HepG2 (cell line): ENCODE measurements around the gene UBC. TPM values are rescaled to one million over a fixed set of nuclear protein-coding genes. Genes with fewer than 3 reads are reported as not detected.

ENCODE experiments used
- ARID3A ChIP-seq: IDR thresholded peaks from 2 replicates; pipeline ENCODE4 v1.6.1; 2012; ENCODE audit warnings: low read depth, low read length, improper control_type of control experiment
- BCL3 ChIP-seq: sonication (generic); formaldehyde crosslinking; IDR thresholded peaks from 2 replicates; pipeline ENCODE4 v1.5.1; 2020; ENCODE audit warnings: mild to moderate bottlenecking, missing genetic modification reagents, moderate library complexity
- DNMT3B ChIP-seq: conservative IDR thresholded peaks from 2 replicates; pipeline ENCODE4 v1.6.1; 2016; ENCODE audit warnings: missing biosample characterization, control low read depth
- IRX3 ChIP-seq: sonication (generic); formaldehyde crosslinking; IDR thresholded peaks from 2 replicates; pipeline ENCODE4 v1.8.1; 2023; ENCODE audit warnings: mild to moderate bottlenecking, low read depth, missing genetic modification reagents, borderline replicate concordance
- MAFF ChIP-seq: IDR thresholded peaks from 2 replicates; pipeline ENCODE4 v1.6.1; 2011; ENCODE audit warnings: low read depth, low read length, improper control_type of control experiment
- SSRP1 ChIP-seq: IDR thresholded peaks from 2 replicates; pipeline ENCODE4 v1.6.1; 2016; ENCODE audit warnings: control low read depth
- TOPORS ChIP-seq: sonication (generic); formaldehyde crosslinking; IDR thresholded peaks from 2 replicates; pipeline ENCODE4 v1.8.0; 2023; ENCODE audit warnings: mild to moderate bottlenecking, missing genetic modification reagents
- ZBTB2 ChIP-seq: sonication (generic); formaldehyde crosslinking; IDR thresholded peaks from 2 replicates; pipeline ENCODE4 v1.8.0; 2022; ENCODE audit warnings: low read depth, missing genetic modification reagents
- ZKSCAN1 ChIP-seq: fragments of 150-350 bp; IDR thresholded peaks from 2 replicates; pipeline ENCODE4 v1.6.1; 2014; ENCODE audit warnings: low read length
- ZNF143 ChIP-seq: sonication (generic); formaldehyde crosslinking; IDR thresholded peaks from 2 replicates; pipeline ENCODE4 v1.4.0; 2020; ENCODE audit warnings: missing genetic modification reagents
- ZNF530 ChIP-seq: sonication (generic); formaldehyde crosslinking; IDR thresholded peaks from 2 replicates; pipeline ENCODE4 v1.5.0; 2020; ENCODE audit warnings: low read depth, mild to moderate bottlenecking, missing genetic modification reagents
- ZNF800 ChIP-seq: sonication (generic); formaldehyde crosslinking; IDR thresholded peaks from 2 replicates; pipeline ENCODE4 v1.4.0; 2020; ENCODE audit warnings: missing genetic modification reagents
- ZNF879 ChIP-seq: sonication (generic); formaldehyde crosslinking; IDR thresholded peaks from 2 replicates; pipeline ENCODE4 v1.8.1; 2023; ENCODE audit warnings: missing genetic modification reagents
- ZSCAN29 ChIP-seq: sonication (generic); formaldehyde crosslinking; conservative IDR thresholded peaks from 2 replicates; pipeline ENCODE4 v1.4.0; 2020; ENCODE audit warnings: mild to moderate bottlenecking, missing genetic modification reagents
- polyA plus RNA-seq, 8 experiments: library from polyadenylated mRNA; depleted of rRNA in 3 of 8; stranded (reverse) in 7 of 8; unstranded in 1 of 8; fragments of >200 nt; fragmentation: Illumina TruSeq in 4 of 8; extraction: Trizol in 4 of 8; gene quantifications; 2 replicates each; pipeline versions ENCODE4 v1.2.1 to v1.2.3, GENCODE V29; 2011 to 2016; ENCODE audit warnings: low read depth in 4 of 8, missing spikeins in 1 of 8, mixed read lengths in 1 of 8; ENCODE audit not compliant: insufficient read depth in 1 of 8
- total RNA-seq, 5 experiments: library from RNA; depleted of rRNA; stranded (reverse); fragments of >200 nt; fragmentation: Illumina TruSeq; extraction: Trizol; gene quantifications; 2 replicates each; pipeline ENCODE4 v1.2.3, GENCODE V29; 2016; ENCODE audit warnings: low read depth in 1 of 5
- TF ChIP-seq, protein P1 (sequence below): sonication (generic); formaldehyde crosslinking; IDR thresholded peaks from 2 replicates; pipeline ENCODE4 v1.4.0; 2020; ENCODE audit warnings: missing genetic modification reagents, borderline replicate concordance

Gene UBC
- total and polyA plus RNA-seq, 2 of the 13 experiments (the other 11 are each of a cell fraction or from before 2014, with no cell fraction given), result 805 to 1,432 TPM

- peak; percentile 5; the same call in 1 of the 2 replicates for TF ChIP-seq BCL3 (CRISPR knock-in tag)
- TF ChIP-seq IRX3, result 0 out of 2 replicates have a peak, but pooled peaks have one; percentile 11
- TF ChIP-seq ZSCAN29 (CRISPR knock-in tag), result 0 out of 2 replicates have a peak, but pooled peaks have one; percentile 19
- TF ChIP-seq ZNF530 (CRISPR knock-in tag), result no peak
- peak; percentile 59; the same call in 1 of the 2 replicates for TF ChIP-seq MAFF
- TF ChIP-seq ARID3A, result peak; percentile 48; the same call in 1 of the 2 replicates
- TF ChIP-seq DNMT3B, result peak; percentile 72; the same call in 1 of the 2 replicates
- TF ChIP-seq ZBTB2, result no peak
- TF ChIP-seq ZKSCAN1, result peak; percentile 95
- 0 out of 2 replicates have a peak, but pooled peaks have one; percentile 11 for TF ChIP-seq ZNF143
- TF ChIP-seq, protein P1, sequence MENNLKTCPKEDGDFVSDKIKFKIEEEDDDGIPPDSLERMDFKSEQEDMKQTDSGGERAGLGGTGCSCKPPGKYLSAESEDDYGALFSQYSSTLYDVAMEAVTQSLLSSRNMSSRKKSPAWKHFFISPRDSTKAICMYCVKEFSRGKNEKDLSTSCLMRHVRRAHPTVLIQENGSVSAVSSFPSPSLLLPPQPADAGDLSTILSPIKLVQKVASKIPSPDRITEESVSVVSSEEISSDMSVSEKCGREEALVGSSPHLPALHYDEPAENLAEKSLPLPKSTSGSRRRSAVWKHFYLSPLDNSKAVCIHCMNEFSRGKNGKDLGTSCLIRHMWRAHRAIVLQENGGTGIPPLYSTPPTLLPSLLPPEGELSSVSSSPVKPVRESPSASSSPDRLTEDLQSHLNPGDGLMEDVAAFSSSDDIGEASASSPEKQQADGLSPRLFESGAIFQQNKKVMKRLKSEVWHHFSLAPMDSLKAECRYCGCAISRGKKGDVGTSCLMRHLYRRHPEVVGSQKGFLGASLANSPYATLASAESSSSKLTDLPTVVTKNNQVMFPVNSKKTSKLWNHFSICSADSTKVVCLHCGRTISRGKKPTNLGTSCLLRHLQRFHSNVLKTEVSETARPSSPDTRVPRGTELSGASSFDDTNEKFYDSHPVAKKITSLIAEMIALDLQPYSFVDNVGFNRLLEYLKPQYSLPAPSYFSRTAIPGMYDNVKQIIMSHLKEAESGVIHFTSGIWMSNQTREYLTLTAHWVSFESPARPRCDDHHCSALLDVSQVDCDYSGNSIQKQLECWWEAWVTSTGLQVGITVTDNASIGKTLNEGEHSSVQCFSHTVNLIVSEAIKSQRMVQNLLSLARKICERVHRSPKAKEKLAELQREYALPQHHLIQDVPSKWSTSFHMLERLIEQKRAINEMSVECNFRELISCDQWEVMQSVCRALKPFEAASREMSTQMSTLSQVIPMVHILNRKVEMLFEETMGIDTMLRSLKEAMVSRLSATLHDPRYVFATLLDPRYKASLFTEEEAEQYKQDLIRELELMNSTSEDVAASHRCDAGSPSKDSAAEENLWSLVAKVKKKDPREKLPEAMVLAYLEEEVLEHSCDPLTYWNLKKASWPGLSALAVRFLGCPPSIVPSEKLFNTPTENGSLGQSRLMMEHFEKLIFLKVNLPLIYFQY (CRISPR knock-in tag), result no peak
- TF ChIP-seq ZNF800 (CRISPR knock-in tag), result 0 out of 2 replicates have a peak, but pooled peaks have one; percentile 13
- peak; percentile 26; the same call in 1 of the 2 replicates for TF ChIP-seq TOPORS (CRISPR knock-in tag)
- peak; percentile 100 for TF ChIP-seq SSRP1 (CRISPR knock-in tag)
- TF ChIP-seq ZNF879, result 0 out of 2 replicates have a peak, but pooled peaks have one; percentile 23
- TF ChIP-seq, all 625 proteins: peak for 46
These were observed 25.6 kb upstream of the UBC start (continued) for GRCh38 chr12:124940143-124940392.
